DND-41 (cell line): Measurements from ENCODE around the gene MMP14.

Experiments used
- ATAC-seq: fragments of 200-7000 bp; cut with Tn5 transposase; 3 replicates; pipeline ENCODE4 v1.9.1; 2021; ENCODE audit warnings: low read depth; ENCODE audit not compliant: insufficient read depth
- DNase-seq: peaks from one replicate; pipeline ENCODE4 v3.0.0-alpha.2; 2020
- H2AFZ ChIP-seq: 2 replicates; pipeline ENCODE4 v1.6.0; 2012; ENCODE audit warnings: low read depth, low read length
- H3K27ac ChIP-seq: 2 replicates; pipeline ENCODE4 v1.5.1; 2012; ENCODE audit warnings: low read length, inconsistent platforms
- H3K27me3 ChIP-seq: fragments of 200-600 bp; sonication (generic); 2 replicates; pipeline ENCODE4 v1.6.0; 2012; ENCODE audit warnings: low read length, mild to moderate bottlenecking, inconsistent platforms; ENCODE audit not compliant: insufficient read depth, poor library complexity
- H3K36me3 ChIP-seq: 2 replicates; pipeline ENCODE4 v1.5.1; 2012; ENCODE audit warnings: low read length, inconsistent platforms; ENCODE audit not compliant: insufficient read depth
- H3K4me1 ChIP-seq: 2 replicates; pipeline ENCODE4 v1.5.1; 2012; ENCODE audit warnings: mild to moderate bottlenecking, low read length; ENCODE audit not compliant: insufficient read depth
- H3K4me2 ChIP-seq: 2 replicates; pipeline ENCODE4 v1.6.0; 2012; ENCODE audit warnings: mild to moderate bottlenecking, moderate library complexity, low read length, inconsistent platforms; ENCODE audit not compliant: insufficient read depth
- H3K4me3 ChIP-seq, 2 experiments: fragments of 200-600 bp in 1 of 2; shearing (Covaris generic) in 1 of 2; 2 replicates each; pipeline ENCODE4 v1.5.1; 2012 to 2016; ENCODE audit warnings: inconsistent platforms in 2 of 2, low read length in 2 of 2, mild to moderate bottlenecking in 2 of 2, low read depth in 1 of 2, moderate library complexity in 1 of 2
- H3K79me2 ChIP-seq: 2 replicates; pipeline ENCODE4 v1.6.0; 2012; ENCODE audit warnings: low read length, inconsistent platforms; ENCODE audit not compliant: insufficient read depth
- H3K9ac ChIP-seq: 2 replicates; pipeline ENCODE4 v1.6.0; 2012; ENCODE audit warnings: low read depth, mild to moderate bottlenecking, inconsistent platforms, low read length, moderate library complexity
- H3K9me3 ChIP-seq: 2 replicates; pipeline ENCODE4 v1.5.1; 2012; ENCODE audit warnings: low read length, moderate library complexity, mild to moderate bottlenecking, inconsistent platforms; ENCODE audit not compliant: insufficient read depth, severe bottlenecking
- H4K20me1 ChIP-seq: 2 replicates; pipeline ENCODE4 v1.6.0; 2012; ENCODE audit warnings: low read length; ENCODE audit not compliant: insufficient read depth
- EZH2 ChIP-seq: IDR thresholded peaks from 3 replicates; pipeline ENCODE4 v1.6.1; 2012; ENCODE audit warnings: borderline replicate concordance, low read depth, mild to moderate bottlenecking, moderate library complexity, low read length, inconsistent platforms; ENCODE audit not compliant: severe bottlenecking
- TF ChIP-seq, protein P1 (sequence below): IDR thresholded peaks from 2 replicates; pipeline ENCODE4 v1.5.1; 2012; ENCODE audit warnings: borderline replicate concordance, low read length, moderate library complexity, mild to moderate bottlenecking; ENCODE audit not compliant: poor library complexity, severe bottlenecking; ENCODE audit errors: extremely low read depth

Gene MMP14

DNA sequence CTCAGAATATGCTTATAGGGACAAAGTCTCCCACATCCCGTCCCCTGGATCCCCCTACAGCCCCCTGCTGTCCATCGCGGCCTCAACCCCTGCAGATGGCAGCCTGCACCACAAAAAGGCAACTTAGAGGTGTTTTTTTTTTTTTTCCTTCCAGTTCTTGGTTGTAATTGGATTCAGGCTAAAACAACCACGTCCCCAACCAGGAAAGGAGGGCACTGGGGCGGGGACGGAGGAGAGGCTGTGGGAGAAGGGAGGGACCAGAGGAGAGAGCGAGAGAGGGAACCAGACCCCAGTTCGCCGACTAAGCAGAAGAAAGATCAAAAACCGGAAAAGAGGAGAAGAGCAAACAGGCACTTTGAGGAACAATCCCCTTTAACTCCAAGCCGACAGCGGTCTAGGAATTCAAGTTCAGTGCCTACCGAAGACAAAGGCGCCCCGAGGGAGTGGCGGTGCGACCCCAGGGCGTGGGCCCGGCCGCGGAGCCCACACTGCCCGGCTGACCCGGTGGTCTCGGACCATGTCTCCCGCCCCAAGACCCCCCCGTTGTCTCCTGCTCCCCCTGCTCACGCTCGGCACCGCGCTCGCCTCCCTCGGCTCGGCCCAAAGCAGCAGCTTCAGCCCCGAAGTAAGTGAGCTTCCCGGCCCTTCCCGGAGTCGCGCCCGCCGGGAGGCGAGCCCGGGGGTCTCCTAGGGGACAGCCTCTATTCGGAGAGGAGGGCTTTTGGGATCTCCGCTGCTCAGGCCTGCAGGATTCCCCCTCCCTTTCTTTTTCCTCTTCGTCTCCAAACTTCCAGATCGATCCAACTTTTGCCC, at the start of gene MMP14:
TSS of gene MMP14 (plus strand) at position 285 of the 813 bp plus-strand sequence. CDS start at position 518, 233 bp downstream.
- Histone ChIP-seq H3K9me3 (no peaks in the 10 kb centered on the region), H3K9ac (no peak within 1 kb of the TSS), H3K27me3 (no peaks in the 10 kb centered on the region), H2AFZ (no peak within 1 kb of the TSS), H3K79me2 (0 out of 2 replicates have a peak, but pooled peaks cover under 1% of the 10 kb centered on the region), H3K36me3 (peaks cover 28% of the 10 kb centered on the region), H3K4me1 (peaks cover under 1% of the 10 kb centered on the region), H3K27ac (no peak within 1 kb of the TSS), H3K4me2 (no peak within 1 kb of the TSS), H3K4me3 (no peak within 1 kb of the TSS), H4K20me1 (no peaks in the 10 kb centered on the region)
- DNase-seq (no peak), ATAC-seq (no peak)
- TF ChIP-seq EZH2: no peak
- TF ChIP-seq, protein P1, sequence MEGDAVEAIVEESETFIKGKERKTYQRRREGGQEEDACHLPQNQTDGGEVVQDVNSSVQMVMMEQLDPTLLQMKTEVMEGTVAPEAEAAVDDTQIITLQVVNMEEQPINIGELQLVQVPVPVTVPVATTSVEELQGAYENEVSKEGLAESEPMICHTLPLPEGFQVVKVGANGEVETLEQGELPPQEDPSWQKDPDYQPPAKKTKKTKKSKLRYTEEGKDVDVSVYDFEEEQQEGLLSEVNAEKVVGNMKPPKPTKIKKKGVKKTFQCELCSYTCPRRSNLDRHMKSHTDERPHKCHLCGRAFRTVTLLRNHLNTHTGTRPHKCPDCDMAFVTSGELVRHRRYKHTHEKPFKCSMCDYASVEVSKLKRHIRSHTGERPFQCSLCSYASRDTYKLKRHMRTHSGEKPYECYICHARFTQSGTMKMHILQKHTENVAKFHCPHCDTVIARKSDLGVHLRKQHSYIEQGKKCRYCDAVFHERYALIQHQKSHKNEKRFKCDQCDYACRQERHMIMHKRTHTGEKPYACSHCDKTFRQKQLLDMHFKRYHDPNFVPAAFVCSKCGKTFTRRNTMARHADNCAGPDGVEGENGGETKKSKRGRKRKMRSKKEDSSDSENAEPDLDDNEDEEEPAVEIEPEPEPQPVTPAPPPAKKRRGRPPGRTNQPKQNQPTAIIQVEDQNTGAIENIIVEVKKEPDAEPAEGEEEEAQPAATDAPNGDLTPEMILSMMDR: no peak

DNA sequence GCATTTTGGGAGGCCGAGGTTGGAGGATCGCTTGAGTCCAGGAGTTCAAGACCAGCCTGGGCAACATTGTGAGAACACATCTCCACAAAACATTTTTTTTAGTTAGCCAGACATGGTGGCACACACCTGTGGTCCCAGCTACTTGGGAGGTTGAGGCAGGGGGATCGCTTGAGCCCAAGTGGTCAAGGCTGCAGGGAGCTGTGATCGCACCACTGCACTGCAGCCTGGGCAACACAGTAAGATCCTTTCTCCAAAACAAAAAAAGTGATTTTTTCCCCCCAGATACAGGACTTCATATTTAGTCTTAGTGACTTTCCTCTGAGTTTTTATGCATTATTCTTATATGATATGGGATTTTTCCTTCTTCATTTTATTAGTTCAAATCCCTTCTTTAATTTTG, 49.7 kb upstream of the MMP14 start:
- no peak for TF ChIP-seq EZH2
- TF ChIP-seq, protein P1: no peak
- H3K9ac ChIP-seq: no peak overlapping the region
- no peak overlapping the region for H2AFZ ChIP-seq
- H3K9me3 ChIP-seq: no peaks in the 10 kb centered on the region
- no peak overlapping the region for H3K4me3 ChIP-seq
- no peak overlapping the region for H3K27ac ChIP-seq
- H3K4me1 ChIP-seq: no peaks in the 10 kb centered on the region
- no peaks in the 10 kb centered on the region for H3K79me2 ChIP-seq
- DNase-seq (no peak), ATAC-seq (no peak)
- no peaks in the 10 kb centered on the region for H3K36me3 ChIP-seq
- H4K20me1 ChIP-seq: no peaks in the 10 kb centered on the region
- H3K27me3 ChIP-seq: peaks cover 3% of the 10 kb centered on the region
- no peak overlapping the region for H3K4me2 ChIP-seq

- H2AFZ ChIP-seq: no peak overlapping the region
- H3K27me3 ChIP-seq: peaks cover 7% of the 10 kb centered on the region
- H3K4me1 ChIP-seq: no peaks in the 10 kb centered on the region
- TF ChIP-seq, protein P1: no peak
- no peak for TF ChIP-seq EZH2
- no peak overlapping the region for H3K4me3 ChIP-seq
- no peak overlapping the region for H3K27ac ChIP-seq
- H3K9ac ChIP-seq: no peak overlapping the region
- H3K4me2 ChIP-seq: no peak overlapping the region
- H3K9me3 ChIP-seq: no peaks in the 10 kb centered on the region
- no peaks in the 10 kb centered on the region for H4K20me1 ChIP-seq
- no peak for DNase-seq
- H3K36me3 ChIP-seq: no peaks in the 10 kb centered on the region
- ATAC-seq: no peak
- H3K79me2 ChIP-seq: no peaks in the 10 kb centered on the region
Observed at GRCh38 chr14:22791301-22791700, 45.1 kb upstream of the MMP14 start.
